Measurements from ENCODE around the gene FBLN7. TPM values are rescaled to one million over a fixed set of nuclear protein-coding genes. Genes with fewer than 3 reads are reported as not detected.

FBLN7 gene
- total RNA-seq, 1 experiment from 2014 or later: 0.70 TPM

DNA sequence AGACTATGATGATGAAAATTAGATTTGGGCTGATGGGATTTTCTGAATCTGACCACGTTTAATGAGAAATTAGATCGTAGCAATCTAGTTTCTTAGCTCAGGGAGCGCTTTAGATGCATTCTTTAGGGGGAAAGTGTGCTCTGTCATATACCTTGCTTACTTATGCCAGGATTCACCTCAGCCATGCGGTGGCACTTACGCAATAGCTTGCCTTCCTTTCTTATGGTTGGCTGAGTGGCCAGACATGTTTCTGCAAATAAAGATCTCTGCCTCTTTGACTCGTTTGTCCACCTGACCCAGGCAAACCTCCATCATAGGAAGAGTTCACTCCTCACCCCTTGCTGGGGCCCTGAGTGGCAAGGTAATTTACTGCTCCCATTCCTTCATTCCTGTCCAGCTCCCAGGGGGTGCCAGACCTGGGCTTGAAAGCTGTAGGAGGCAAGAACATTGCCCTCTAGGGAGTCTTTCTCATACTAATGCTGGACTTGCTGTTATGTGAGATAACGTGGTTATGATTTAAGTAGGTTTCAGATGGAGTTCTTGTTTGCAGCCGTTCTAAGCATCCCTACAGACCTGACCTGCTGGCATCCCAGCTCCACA is 57.1 kb downstream of the FBLN7 start:
- H3K9me2 ChIP-seq (ENCODE audit: insufficient read depth): no peaks in the 10 kb centered on the region
- no peak overlapping the region for H3K27ac ChIP-seq
- TF ChIP-seq, protein P1, sequence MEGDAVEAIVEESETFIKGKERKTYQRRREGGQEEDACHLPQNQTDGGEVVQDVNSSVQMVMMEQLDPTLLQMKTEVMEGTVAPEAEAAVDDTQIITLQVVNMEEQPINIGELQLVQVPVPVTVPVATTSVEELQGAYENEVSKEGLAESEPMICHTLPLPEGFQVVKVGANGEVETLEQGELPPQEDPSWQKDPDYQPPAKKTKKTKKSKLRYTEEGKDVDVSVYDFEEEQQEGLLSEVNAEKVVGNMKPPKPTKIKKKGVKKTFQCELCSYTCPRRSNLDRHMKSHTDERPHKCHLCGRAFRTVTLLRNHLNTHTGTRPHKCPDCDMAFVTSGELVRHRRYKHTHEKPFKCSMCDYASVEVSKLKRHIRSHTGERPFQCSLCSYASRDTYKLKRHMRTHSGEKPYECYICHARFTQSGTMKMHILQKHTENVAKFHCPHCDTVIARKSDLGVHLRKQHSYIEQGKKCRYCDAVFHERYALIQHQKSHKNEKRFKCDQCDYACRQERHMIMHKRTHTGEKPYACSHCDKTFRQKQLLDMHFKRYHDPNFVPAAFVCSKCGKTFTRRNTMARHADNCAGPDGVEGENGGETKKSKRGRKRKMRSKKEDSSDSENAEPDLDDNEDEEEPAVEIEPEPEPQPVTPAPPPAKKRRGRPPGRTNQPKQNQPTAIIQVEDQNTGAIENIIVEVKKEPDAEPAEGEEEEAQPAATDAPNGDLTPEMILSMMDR (conservative IDR thresholded peaks at IDR 0.05): no peak
- no peak for TF ChIP-seq EZH2 (IDR thresholded peaks at IDR 0.05; ENCODE audit: low read depth)
- no peaks in the 10 kb centered on the region for H3F3A ChIP-seq (ENCODE audit: insufficient read depth, low read depth)
- no peaks in the 10 kb centered on the region for H3K4me1 ChIP-seq (replicated peaks; ENCODE audit: insufficient read depth)
- BruUV-seq (replicated peaks): no TSS peak
- H3K79me2 ChIP-seq (ENCODE audit: low read depth): no peaks in the 10 kb centered on the region
- intact Hi-C loops (cut with micrococcal nuclease; ENCODE audit: unreplicated experiment): no loop called here
- no peaks in the 10 kb centered on the region for H3K9me3 ChIP-seq (ENCODE audit: insufficient read depth, low read depth)
- no peak for DNase-seq
- H4K20me1 ChIP-seq (ENCODE audit: insufficient read depth): no peaks in the 10 kb centered on the region
- ChIA-PET POLR2A (ENCODE audit: unreplicated experiment) (no interaction called here), CTCF (no interaction called here)
- no peaks in the 10 kb centered on the region for H3K36me3 ChIP-seq (ENCODE audit: low read depth)
- H3K4me2 ChIP-seq: no peak overlapping the region
- H3K27me3 ChIP-seq (ENCODE audit: insufficient read depth, low read depth): no peaks in the 10 kb centered on the region
- H2AFZ ChIP-seq: no peak overlapping the region
- H3K4me3 ChIP-seq: no peak overlapping the region

DNA sequence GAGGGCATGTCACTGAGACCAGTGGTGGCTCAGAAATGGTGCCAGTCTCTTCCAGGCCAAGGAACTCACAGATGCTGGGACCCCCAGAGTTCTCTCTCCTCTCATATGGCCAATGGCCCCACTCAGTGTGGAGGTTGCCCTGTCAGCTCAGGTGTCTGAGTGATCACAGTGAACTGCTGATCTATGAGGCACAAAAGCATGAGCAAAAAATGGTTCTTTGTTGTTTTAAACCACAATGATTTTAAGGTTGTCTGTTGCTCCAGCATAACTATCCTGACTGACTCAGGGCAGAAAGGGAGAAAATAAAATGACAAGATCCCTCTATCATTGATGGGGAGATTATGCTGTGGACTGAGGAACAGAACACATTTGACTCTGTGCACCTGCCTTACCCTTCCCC is 57.8 kb downstream of the FBLN7 start:
- POLR2A ChIA-PET (ENCODE audit: unreplicated experiment): no interaction called here

DNA sequence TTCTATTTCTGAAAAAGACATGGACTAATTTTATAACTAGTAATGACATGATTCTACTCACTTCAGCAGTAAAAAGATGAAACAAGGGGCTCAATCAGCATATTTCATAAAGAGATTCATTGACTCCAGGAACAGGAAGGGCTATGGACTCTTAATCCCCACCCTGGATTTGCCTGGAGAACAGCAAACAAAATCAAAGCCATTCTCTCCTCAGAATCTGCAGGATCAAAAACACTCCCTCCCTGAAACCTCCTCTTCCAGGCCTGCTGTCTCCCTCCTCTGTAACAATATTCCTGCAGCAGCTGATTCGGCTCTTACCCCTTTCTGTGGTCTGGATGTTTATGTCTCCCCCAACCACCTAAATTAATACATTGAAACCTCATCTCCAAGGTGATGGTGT is 59.7 kb downstream of the FBLN7 start:
- Histone ChIP-seq H3K27me3 (ENCODE audit: insufficient read depth, low read depth) (no peaks in the 10 kb centered on the region), H3F3A (ENCODE audit: insufficient read depth, low read depth) (no peaks in the 10 kb centered on the region), H3K27ac (no peak overlapping the region), H3K9me3 (ENCODE audit: insufficient read depth, low read depth) (peaks cover 2% of the 10 kb centered on the region; the same call in 1 of the 2 replicates), H3K79me2 (ENCODE audit: low read depth) (no peaks in the 10 kb centered on the region), H2AFZ (no peak overlapping the region), H3K9me2 (ENCODE audit: insufficient read depth) (no peaks in the 10 kb centered on the region), H3K36me3 (ENCODE audit: low read depth) (no peaks in the 10 kb centered on the region), H3K4me2 (no peak overlapping the region), H4K20me1 (ENCODE audit: insufficient read depth) (no peaks in the 10 kb centered on the region), H3K4me3 (no peak overlapping the region), H3K4me1 (replicated peaks; ENCODE audit: insufficient read depth) (no peaks in the 10 kb centered on the region)
- TF ChIP-seq, protein P1 (conservative IDR thresholded peaks at IDR 0.05): no peak
- no peak for TF ChIP-seq EZH2 (IDR thresholded peaks at IDR 0.05; ENCODE audit: low read depth)
- intact Hi-C loops (cut with micrococcal nuclease; ENCODE audit: unreplicated experiment): no loop called here
- DNase-seq: no peak
- ChIA-PET CTCF (no interaction called here), POLR2A (ENCODE audit: unreplicated experiment) (no interaction called here)
- no TSS peak for BruUV-seq (replicated peaks)

More for the DNA sequence above, 57.8 kb downstream of the FBLN7 start:
- intact Hi-C loops (cut with micrococcal nuclease; ENCODE audit: unreplicated experiment): no loop called here
- no peak for TF ChIP-seq EZH2 (IDR thresholded peaks at IDR 0.05; ENCODE audit: low read depth)
- TF ChIP-seq, protein P1 (conservative IDR thresholded peaks at IDR 0.05): no peak
- no peak overlapping the region for H3K27ac ChIP-seq
- H3K4me1 ChIP-seq (replicated peaks; ENCODE audit: insufficient read depth): no peaks in the 10 kb centered on the region
- CTCF ChIA-PET: no interaction called here
- H3F3A ChIP-seq (ENCODE audit: insufficient read depth, low read depth): no peaks in the 10 kb centered on the region
- no peaks in the 10 kb centered on the region for H4K20me1 ChIP-seq (ENCODE audit: insufficient read depth)
- DNase-seq: no peak
- BruUV-seq (replicated peaks): no TSS peak
- H3K36me3 ChIP-seq (ENCODE audit: low read depth): no peaks in the 10 kb centered on the region
- no peaks in the 10 kb centered on the region for H3K9me3 ChIP-seq (ENCODE audit: insufficient read depth, low read depth)
- H3K4me2 ChIP-seq: no peak overlapping the region
- H3K9me2 ChIP-seq (ENCODE audit: insufficient read depth): no peaks in the 10 kb centered on the region
- no peak overlapping the region for H2AFZ ChIP-seq
- no peaks in the 10 kb centered on the region for H3K27me3 ChIP-seq (ENCODE audit: insufficient read depth, low read depth)
- H3K4me3 ChIP-seq: no peak overlapping the region
- no peaks in the 10 kb centered on the region for H3K79me2 ChIP-seq (ENCODE audit: low read depth)

Measured in PC-9 (cell line).